Upper lobe of right lung (tissue), 1 donor: ENCODE results near the gene RFC2. TPM values are rescaled to one million over a fixed set of nuclear protein-coding genes. Genes with fewer than 3 reads are reported as not detected.
"Not testable (repeated sequence)": the region's sequence is repeated elsewhere in the genome, so short reads cannot be mapped to it uniquely, and the experiment has no call there.

Source experiments
- ATAC-seq: fragments of 200-7000 bp; cut with Tn5 transposase; one replicate; pipeline ENCODE4 v1.9.1; 2020; ENCODE audit warnings: mild to moderate bottlenecking, moderate library complexity
- DNase-seq: peaks from one replicate; pipeline ENCODE4 v3.0.0-alpha.2; 2020
- H3K27ac ChIP-seq: fragments of 200-600 bp; one replicate; pipeline ENCODE4 v1.8.0; 2022
- H3K27me3 ChIP-seq: fragments of 200-600 bp; one replicate; pipeline ENCODE4 v1.8.0; 2022; ENCODE audit warnings: mild to moderate bottlenecking
- H3K36me3 ChIP-seq: fragments of 200-600 bp; one replicate; pipeline ENCODE4 v1.8.0; 2022
- H3K4me1 ChIP-seq: fragments of 200-600 bp; one replicate; pipeline ENCODE4 v1.8.0; 2022
- H3K4me3 ChIP-seq: fragments of 200-600 bp; one replicate; pipeline ENCODE4 v1.8.0; 2022; ENCODE audit warnings: mild to moderate bottlenecking
- H3K9me3 ChIP-seq: fragments of 200-600 bp; one replicate; pipeline ENCODE4 v1.8.0; 2022
- CTCF ChIP-seq: fragments of 200-600 bp; IDR thresholded peaks from one replicate; pipeline ENCODE4 v1.8.0; 2022; ENCODE audit warnings: antibody characterized with exemption
- intact Hi-C: fragments of 100-400 bp; cut with DNase I; formaldehyde crosslinking; loops from one replicate; pipeline ENCODE4 v1.11.0; 2022
- total RNA-seq: library from RNA; stranded (reverse); fragmentation: NEBNext Ultra II Directional; extraction: Animal tissue kit (Norgen Biotek cat#: 25700); gene quantifications from one replicate; pipeline ENCODE4 v1.2.1, GENCODE V29; 2021
- donor health status: DM: no; HTN: yes; CAD: no; lungs with severe emphysema.

RFC2 gene
- total RNA-seq, 1 donor from 2014 or later, result 16.3 TPM

- intact Hi-C loops, result no loop called here
- no peak for DNase-seq
- Histone ChIP-seq H3K4me1 (peaks cover 12% of the 10 kb centered on the region), H3K36me3 (no peaks in the 10 kb centered on the region), H3K4me3 (no peak overlapping the region), H3K27ac (no peak overlapping the region), H3K27me3 (no peaks in the 10 kb centered on the region), H3K9me3 (no peaks in the 10 kb centered on the region)
- no peak for TF ChIP-seq CTCF
- no peak for ATAC-seq
These were observed 4.4 kb upstream of the RFC2 start for GRCh38 chr7:74258639-74259038.

DNA sequence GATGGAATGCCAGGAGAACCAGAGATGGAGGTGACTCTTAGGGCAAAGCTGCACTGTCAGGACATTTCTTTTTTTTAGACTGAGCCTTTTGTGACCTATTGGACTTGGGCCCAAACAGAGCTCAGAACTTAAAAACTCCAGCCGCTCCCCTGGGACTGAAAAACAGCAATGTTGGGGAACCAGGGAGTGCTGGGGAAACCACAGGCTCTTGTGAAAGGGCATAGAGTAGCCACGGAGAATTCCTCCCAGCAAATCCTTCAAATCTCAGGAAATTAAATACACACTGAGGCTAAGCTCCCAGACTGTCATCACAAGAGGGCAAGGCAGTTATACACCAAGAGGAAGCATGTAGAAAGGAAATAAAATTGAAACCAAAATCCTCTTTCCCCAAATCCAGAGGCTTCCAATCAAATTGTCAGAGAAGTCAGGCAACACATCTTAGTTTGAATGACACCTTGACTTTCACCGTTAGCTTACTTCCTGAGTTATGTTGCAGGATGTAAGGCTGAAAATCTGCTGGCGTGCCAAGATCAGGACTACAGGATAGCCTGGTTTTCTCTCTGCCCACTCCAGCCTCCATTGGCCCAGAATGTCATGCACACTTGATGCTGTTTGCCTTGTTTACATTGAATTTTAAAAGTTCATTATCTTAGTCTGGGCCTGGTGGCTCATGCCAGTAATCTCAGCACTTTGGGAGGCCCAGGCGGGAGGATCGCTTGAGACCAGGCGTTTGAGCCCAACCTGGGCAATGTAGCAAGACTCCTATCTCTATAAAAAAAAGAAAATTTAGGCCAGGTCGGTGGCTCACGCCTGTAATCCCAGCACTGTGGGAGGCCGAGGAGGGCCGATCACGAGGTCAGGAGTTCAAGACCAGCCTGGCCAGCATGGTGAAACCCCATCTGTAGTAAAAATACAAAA, 2.6 kb upstream of the RFC2 start:
- intact Hi-C loops, result no loop called here
- peak overlapping the region; percentile 13 for H3K27ac ChIP-seq
- DNase-seq (no peak), ATAC-seq (no peak)
- H3K27me3 ChIP-seq, result no peaks in the 10 kb centered on the region
- H3K9me3 ChIP-seq, result no peaks in the 10 kb centered on the region
- H3K36me3 ChIP-seq, result no peaks in the 10 kb centered on the region
- TF ChIP-seq CTCF, result no peak
- H3K4me1 ChIP-seq, result peaks cover 17% of the 10 kb centered on the region
- H3K4me3 ChIP-seq, result no peak overlapping the region

GRCh38 chr7:74255461-74255860, 1.3 kb upstream of the RFC2 start:
- Histone ChIP-seq H3K4me1 (peaks cover 17% of the 10 kb centered on the region), H3K4me3 (peak overlapping the region; percentile 92), H3K27ac (peak overlapping the region; percentile 96)
- DNase-seq, H3K9me3 ChIP-seq, H3K36me3 ChIP-seq, intact Hi-C loops, H3K27me3 ChIP-seq, ATAC-seq: not testable (repeated sequence)

- H3K4me3 ChIP-seq, result peak overlapping the region; percentile 92
- H3K9me3 ChIP-seq, result no peaks in the 10 kb centered on the region
- no peak for DNase-seq
- H3K4me1 ChIP-seq, result peaks cover 17% of the 10 kb centered on the region
- TF ChIP-seq CTCF, result no peak
- no peaks in the 10 kb centered on the region for H3K27me3 ChIP-seq
- intact Hi-C loops, result no loop called here
- peak overlapping the region; percentile 96 for H3K27ac ChIP-seq
- ATAC-seq, result no peak
- peaks cover 13% of the 10 kb centered on the region for H3K36me3 ChIP-seq
These were observed 720 bp upstream of the RFC2 start for GRCh38 chr7:74254858-74255379.

GRCh38 chr7:74253835-74254128, 417 bp downstream of the RFC2 start:
- H3K27me3 ChIP-seq, result no peaks in the 10 kb centered on the region
- ATAC-seq, result peak; percentile 2
- intact Hi-C loops, result no loop called here
- no peak for TF ChIP-seq CTCF
- H3K4me3 ChIP-seq, result peak overlapping the region; percentile 92
- H3K36me3 ChIP-seq, result peaks cover 24% of the 10 kb centered on the region
- H3K9me3 ChIP-seq, result no peaks in the 10 kb centered on the region
- H3K4me1 ChIP-seq, result peaks cover 17% of the 10 kb centered on the region
- H3K27ac ChIP-seq, result peak overlapping the region; percentile 96
- DNase-seq, result no peak

- Histone ChIP-seq H3K4me3 (peak overlapping the region; percentile 92), H3K36me3 (peaks cover 28% of the 10 kb centered on the region), H3K27me3 (no peaks in the 10 kb centered on the region), H3K4me1 (peaks cover 17% of the 10 kb centered on the region), H3K27ac (no peak overlapping the region), H3K9me3 (no peaks in the 10 kb centered on the region)
- ATAC-seq (no peak), DNase-seq (no peak)
- intact Hi-C loops, result no loop called here
- TF ChIP-seq CTCF, result no peak
These were observed 868 bp downstream of the RFC2 start for GRCh38 chr7:74253331-74253730.
